GM12878 (cell line): ENCODE measurements around the gene ANKRD34A. TPM values are rescaled to one million over a fixed set of nuclear protein-coding genes. Genes with fewer than 3 reads are reported as not detected.

ENCODE experiments used
- ATAC-seq: fragments of 200-7000 bp; cut with Tn5 transposase; 3 replicates; pipeline ENCODE4 v1.9.1; 2020; ENCODE audit warnings: mild to moderate bottlenecking, moderate library complexity
- BruUV-seq: library from RNA; stranded (reverse); fragments of 400-500 nt; replicated peaks from 2 replicates; lab custom pipeline; 2021; lab: Mats Ljungman, UMichigan
- CTCF ChIA-PET: fragments of 300-600 bp; sonication (Branson Sonifier 250); formaldehyde crosslinking; extraction: SDS; loops from one replicate; lab custom pipeline; 2021; ENCODE audit warnings: inconsistent platforms; lab: Yijun Ruan, JAX
- POLR2A ChIA-PET: fragments of 350-600 bp; formaldehyde crosslinking; extraction: SDS; loops from one replicate; lab custom pipeline; 2021; ENCODE audit warnings: inconsistent platforms; lab: Charles Lee
- RAD21 ChIA-PET: fragments of 300-600 bp; sonication (Branson Sonifier 250); formaldehyde crosslinking; loops from one replicate; lab custom pipeline; 2023; ENCODE audit warnings: antibody characterized with exemption; ENCODE audit not compliant: unreplicated experiment; lab: Charles Lee
- SMC1A ChIA-PET: fragments of 300-600 bp; sonication (Branson Sonifier 250); formaldehyde crosslinking; loops from one replicate; lab custom pipeline; 2023; ENCODE audit not compliant: unreplicated experiment, uncharacterized antibody; lab: Charles Lee
- DNase-seq: peaks from one replicate; pipeline ENCODE4 v3.0.0-alpha.2; 2011; ENCODE audit warnings: low read depth, low spot score
- FAIRE-seq: peaks from 3 replicates; lab custom pipeline; 2011; peaks lifted over from hg19 to GRCh38; lab: Jason Lieb, UNC
- H2AFZ ChIP-seq: 2 replicates; pipeline ENCODE4 v1.6.0; 2011; ENCODE audit warnings: low read depth, low read length, control low read depth; ENCODE audit not compliant: control insufficient read depth
- H3K27ac ChIP-seq: 2 replicates; pipeline ENCODE4 v1.5.1; 2011; ENCODE audit warnings: control low read depth; ENCODE audit not compliant: control insufficient read depth, insufficient read depth
- H3K27me3 ChIP-seq, 2 experiments: replicated peaks in 1 of 2; 2 replicates each; pipeline versions ENCODE4 v1.6.0 to v1.6.1; 2011; ENCODE audit warnings: low read length in 1 of 2; ENCODE audit not compliant: control insufficient read depth in 2 of 2, insufficient read depth in 2 of 2
- H3K36me3 ChIP-seq, 2 experiments: 2 replicates each; pipeline ENCODE4 v1.5.1; 2011; ENCODE audit warnings: low read length in 1 of 2; ENCODE audit not compliant: control insufficient read depth in 2 of 2, insufficient read depth in 2 of 2
- H3K4me1 ChIP-seq: 2 replicates; pipeline ENCODE4 v1.6.1; 2011; ENCODE audit warnings: mild to moderate bottlenecking, low read length, moderate library complexity, mixed read lengths; ENCODE audit not compliant: control insufficient read depth, insufficient read depth
- H3K4me2 ChIP-seq: 2 replicates; pipeline ENCODE4 v1.6.0; 2011; ENCODE audit warnings: control low read depth; ENCODE audit not compliant: control insufficient read depth, insufficient read depth
- H3K4me3 ChIP-seq: fragments of 200-600 bp; sonication (generic); 2 replicates; pipeline ENCODE4 v1.5.1; 2016
- H3K79me2 ChIP-seq: 2 replicates; pipeline ENCODE4 v1.6.0; 2011; ENCODE audit warnings: low read length; ENCODE audit not compliant: control insufficient read depth, insufficient read depth
- H3K9ac ChIP-seq: 2 replicates; pipeline ENCODE4 v1.8.0; 2011; ENCODE audit warnings: low read length, control low read depth, mixed read lengths; ENCODE audit not compliant: control insufficient read depth, insufficient read depth
- H3K9me3 ChIP-seq: replicated peaks from 3 replicates; pipeline ENCODE4 v1.5.1; 2011; ENCODE audit warnings: mild to moderate bottlenecking, low read length; ENCODE audit not compliant: control insufficient read depth, insufficient read depth
- H4K20me1 ChIP-seq: 2 replicates; pipeline ENCODE4 v1.6.0; 2011; ENCODE audit not compliant: control insufficient read depth, insufficient read depth
- BACH1 ChIP-seq: fragments of 450-650 bp; IDR thresholded peaks from 2 replicates; pipeline ENCODE4 v1.6.1; 2017; ENCODE audit warnings: mild to moderate bottlenecking, borderline replicate concordance
- CUX1 ChIP-seq: IDR thresholded peaks from 2 replicates; pipeline ENCODE4 v1.6.1; 2012; ENCODE audit warnings: improper control_type of control experiment, low read depth, low read length; ENCODE audit not compliant: insufficient replicate concordance
- E4F1 ChIP-seq: fragments of 450-650 bp; IDR thresholded peaks from 2 replicates; pipeline ENCODE4 v1.6.1; 2018; ENCODE audit warnings: borderline replicate concordance, mild to moderate bottlenecking; ENCODE audit not compliant: partially characterized antibody
- HDAC2 ChIP-seq: fragments of 200-600 bp; sonication (generic); IDR thresholded peaks from 2 replicates; pipeline ENCODE4 v1.6.1; 2017
- NFXL1 ChIP-seq: fragments of 450-650 bp; IDR thresholded peaks from 2 replicates; pipeline ENCODE4 v1.6.1; 2017; ENCODE audit warnings: antibody characterized with exemption, mild to moderate bottlenecking, borderline replicate concordance
- NR2C2 ChIP-seq: IDR thresholded peaks from 2 replicates; pipeline ENCODE4 v1.6.1; 2011; ENCODE audit warnings: borderline replicate concordance, low read depth; ENCODE audit not compliant: control insufficient read depth, insufficient read length
- SREBF2 ChIP-seq: IDR thresholded peaks from 2 replicates; pipeline ENCODE4 v1.6.1; 2012; ENCODE audit warnings: mild to moderate bottlenecking, low read length
- TCF7 ChIP-seq: IDR thresholded peaks from 2 replicates; pipeline ENCODE4 v1.6.1; 2014; ENCODE audit warnings: antibody characterized with exemption, borderline replicate concordance
- YBX1 ChIP-seq: fragments of 450-650 bp; IDR thresholded peaks from 2 replicates; pipeline ENCODE4 v1.6.1; 2016; ENCODE audit warnings: antibody characterized with exemption
- ZNF687 ChIP-seq: fragments of 450-650 bp; IDR thresholded peaks from 2 replicates; pipeline ENCODE4 v1.6.1; 2017; ENCODE audit warnings: mild to moderate bottlenecking, moderate library complexity
- WGBS: methylation state at CpG from one replicate; pipeline ENCODE4 v1.1.6; 2016; ENCODE audit warnings: low lambda C conversion rate; ENCODE audit not compliant: insufficient replicate concordance, insufficient coverage; ENCODE audit errors: missing lambda C conversion rate; 5-methylcytosine and 5-hydroxymethylcytosine counted together
- in situ Hi-C: fragments of 300-500 bp; cut with MboI; formaldehyde crosslinking; loops from 9 replicates; pipeline ENCODE4 v1.14.3; 2018; ENCODE audit warnings: mixed read lengths
- intact Hi-C: fragments of 100-400 bp; cut with micrococcal nuclease; formaldehyde crosslinking; loops from one replicate; pipeline ENCODE4 v1.14.2; 2022; ENCODE audit not compliant: unreplicated experiment
- polyA plus RNA-seq, 11 experiments: library from polyadenylated mRNA; depleted of rRNA in 4 of 11; unstranded in 6 of 11; stranded (reverse) in 5 of 11; fragments of >200 nt; fragmentation: Nextera tagmentation in 4 of 11; fragmentation: Illumina TruSeq in 1 of 11; extraction: Ambion mirVana in 4 of 11; extraction: Trizol in 1 of 11; gene quantifications; 1 replicate in 1 of 11; 2 replicates in 10 of 11; pipeline versions ENCODE4 v1.2.1 to v1.2.3, GENCODE V29; 2011 to 2016; ENCODE audit warnings: inconsistent platforms in 2 of 11, missing spikeins in 2 of 11, low read depth in 1 of 11
- total RNA-seq, 4 experiments: library from RNA; depleted of rRNA in 3 of 4; stranded (reverse); fragments of >200 nt in 3 of 4; fragmentation: Illumina TruSeq in 1 of 4; extraction: Trizol in 1 of 4; gene quantifications; 2 replicates each; pipeline versions ENCODE4 v1.2.1 to v1.2.3, GENCODE V29; 2013 to 2021

Gene ANKRD34A
- total and polyA plus RNA-seq, 10 of the 15 experiments (the other 5 are each of a cell fraction or from before 2014, with no cell fraction given), result 0.40 to 3.5 (median 1.6) TPM

GRCh38 chr1:145987926-145988325, 23.6 kb upstream of the ANKRD34A start:
- Histone ChIP-seq H3K36me3 (no peaks in the 10 kb centered on the region), H3K9me3 (no peaks in the 10 kb centered on the region), H3K27ac (no peak overlapping the region), H3K79me2 (no peaks in the 10 kb centered on the region), H3K27me3 (no peaks in the 10 kb centered on the region), H4K20me1 (no peaks in the 10 kb centered on the region), H2AFZ (peak overlapping the region; percentile 15; the same call in 1 of the 2 replicates), H3K9ac (no peak overlapping the region), H3K4me1 (peaks cover 11% of the 10 kb centered on the region), H3K4me3 (no peak overlapping the region), H3K4me2 (no peak overlapping the region)
- no peak for DNase-seq
- BruUV-seq, result no TSS peak
- FAIRE-seq, result no peak
- no peak for ATAC-seq
- in situ Hi-C loops, result no loop called here
- ChIA-PET CTCF (interaction anchor here (1.0 to 12.2 kb wide), 2 partner anchors 8 to 19 kb away, joined by 3 to 196 read pairs; no protein-coding TSS in a partner anchor), SMC1A (interaction anchor here (1.9 to 12.5 kb wide), 3 partner anchors 8 to 19 kb away, joined by 5 to 244 read pairs (median 6); no protein-coding TSS in a partner anchor), RAD21 (interaction anchor here (1.0 to 1.9 kb wide), 2 partner anchors 9 to 19 kb away, joined by 3 to 15 read pairs; no protein-coding TSS in a partner anchor), POLR2A (interaction anchor here (0.6 to 7.2 kb wide), 4 partner anchors 9 to 50 kb away, joined by 3 to 61 read pairs (median 7); no protein-coding TSS in a partner anchor)
- 100% methylated on average over 1 of the region's 1 CpG for WGBS
- intact Hi-C loops, result no loop called here
- TF ChIP-seq NFXL1, result no peak
- no peak for TF ChIP-seq CUX1
- TF ChIP-seq HDAC2, result no peak
- no peak for TF ChIP-seq E4F1
- TF ChIP-seq TCF7, result no peak
- TF ChIP-seq BACH1, result no peak
- no peak for TF ChIP-seq YBX1
- TF ChIP-seq ZNF687, result no peak
- TF ChIP-seq NR2C2, result no peak
- TF ChIP-seq SREBF2, result no peak
